Glutamatergic neuron (in vitro differentiated cells): ENCODE results near the gene SIK3. TPM values are rescaled to one million over a fixed set of nuclear protein-coding genes. Genes with fewer than 3 reads are reported as not detected.

Experiments
- DNase-seq: peaks from one replicate; pipeline ENCODE4 v3.0.0; 2022
- H3K27ac Mint-ChIP-seq: one replicate; pipeline ENCODE4 v1.8.0; 2020; ENCODE audit warnings: mild to moderate bottlenecking, mixed read lengths, inconsistent platforms; ENCODE audit not compliant: unreplicated experiment
- H3K27me3 Mint-ChIP-seq: one replicate; pipeline ENCODE4 v1.8.0; 2020; ENCODE audit warnings: mild to moderate bottlenecking, moderate library complexity, mixed read lengths, inconsistent platforms; ENCODE audit not compliant: unreplicated experiment
- H3K36me3 Mint-ChIP-seq: one replicate; pipeline ENCODE4 v1.8.0; 2020; ENCODE audit warnings: mild to moderate bottlenecking, mixed read lengths, inconsistent platforms; ENCODE audit not compliant: unreplicated experiment
- H3K4me1 Mint-ChIP-seq: one replicate; pipeline ENCODE4 v1.8.0; 2020; ENCODE audit warnings: mild to moderate bottlenecking, low read depth, mixed read lengths, inconsistent platforms; ENCODE audit not compliant: unreplicated experiment
- H3K4me3 Mint-ChIP-seq: one replicate; pipeline ENCODE4 v1.8.0; 2020; ENCODE audit warnings: mild to moderate bottlenecking, mixed read lengths, inconsistent platforms; ENCODE audit not compliant: unreplicated experiment
- H3K9me3 Mint-ChIP-seq: one replicate; pipeline ENCODE4 v1.8.0; 2020; ENCODE audit warnings: mild to moderate bottlenecking, moderate library complexity, mixed read lengths, inconsistent platforms; ENCODE audit not compliant: unreplicated experiment
- total RNA-seq: library from RNA; stranded (reverse); fragmentation: NEBNext Ultra II Directional; extraction: Animal tissue kit (Norgen Biotek cat#: 25700); gene quantifications from one replicate; pipeline ENCODE4 v1.2.1, GENCODE V29; 2021; ENCODE audit not compliant: unreplicated experiment
- TF ChIP-seq, protein P1 (sequence below): fragments of 200-600 bp; sonication (generic); IDR thresholded peaks from one replicate; pipeline ENCODE4 v1.5.0; 2021; ENCODE audit not compliant: partially characterized antibody, unreplicated experiment

Gene SIK3
- total RNA-seq, 1 donor from 2014 or later = 22.2 TPM

DNA sequence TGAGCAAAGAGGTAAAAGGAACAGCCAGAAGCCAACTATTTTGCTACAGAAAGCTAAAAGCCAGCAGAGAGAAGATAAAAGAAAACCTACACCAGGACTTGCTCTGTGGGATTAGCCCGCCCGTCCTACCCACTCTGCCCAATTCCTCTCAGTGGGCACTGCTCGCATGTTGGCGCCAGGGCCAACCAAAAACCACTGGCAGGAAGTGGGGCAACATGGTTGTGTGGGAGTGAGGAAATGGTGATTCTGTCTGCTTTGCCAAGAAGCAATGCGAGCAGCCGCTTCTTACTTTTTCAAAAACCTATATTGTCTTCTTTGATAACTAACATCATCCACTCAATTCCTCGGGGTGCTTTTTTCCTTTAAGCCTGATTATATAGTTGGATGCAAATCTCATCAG, 246.6 kb downstream of the SIK3 start:
- TF ChIP-seq, protein P1, sequence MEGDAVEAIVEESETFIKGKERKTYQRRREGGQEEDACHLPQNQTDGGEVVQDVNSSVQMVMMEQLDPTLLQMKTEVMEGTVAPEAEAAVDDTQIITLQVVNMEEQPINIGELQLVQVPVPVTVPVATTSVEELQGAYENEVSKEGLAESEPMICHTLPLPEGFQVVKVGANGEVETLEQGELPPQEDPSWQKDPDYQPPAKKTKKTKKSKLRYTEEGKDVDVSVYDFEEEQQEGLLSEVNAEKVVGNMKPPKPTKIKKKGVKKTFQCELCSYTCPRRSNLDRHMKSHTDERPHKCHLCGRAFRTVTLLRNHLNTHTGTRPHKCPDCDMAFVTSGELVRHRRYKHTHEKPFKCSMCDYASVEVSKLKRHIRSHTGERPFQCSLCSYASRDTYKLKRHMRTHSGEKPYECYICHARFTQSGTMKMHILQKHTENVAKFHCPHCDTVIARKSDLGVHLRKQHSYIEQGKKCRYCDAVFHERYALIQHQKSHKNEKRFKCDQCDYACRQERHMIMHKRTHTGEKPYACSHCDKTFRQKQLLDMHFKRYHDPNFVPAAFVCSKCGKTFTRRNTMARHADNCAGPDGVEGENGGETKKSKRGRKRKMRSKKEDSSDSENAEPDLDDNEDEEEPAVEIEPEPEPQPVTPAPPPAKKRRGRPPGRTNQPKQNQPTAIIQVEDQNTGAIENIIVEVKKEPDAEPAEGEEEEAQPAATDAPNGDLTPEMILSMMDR = no peak
- no peak for DNase-seq
- H3K27ac Mint-ChIP-seq = no peak overlapping the region
- H3K4me1 Mint-ChIP-seq = no peaks in the 10 kb centered on the region
- no peaks in the 10 kb centered on the region for H3K36me3 Mint-ChIP-seq
- peaks cover 3% of the 10 kb centered on the region for H3K27me3 Mint-ChIP-seq
- no peaks in the 10 kb centered on the region for H3K9me3 Mint-ChIP-seq
- H3K4me3 Mint-ChIP-seq = no peak overlapping the region

GRCh38 chr11:116849486-116849885, 248.7 kb downstream of the SIK3 start:
- H3K4me1 Mint-ChIP-seq = no peaks in the 10 kb centered on the region
- H3K27ac Mint-ChIP-seq = no peak overlapping the region
- H3K27me3 Mint-ChIP-seq = peaks cover 3% of the 10 kb centered on the region
- no peak overlapping the region for H3K4me3 Mint-ChIP-seq
- H3K9me3 Mint-ChIP-seq = no peaks in the 10 kb centered on the region
- TF ChIP-seq, protein P1 = no peak
- DNase-seq = no peak
- no peaks in the 10 kb centered on the region for H3K36me3 Mint-ChIP-seq

GRCh38 chr11:116849060-116849459, 249.2 kb downstream of the SIK3 start:
- H3K4me1 Mint-ChIP-seq = no peaks in the 10 kb centered on the region
- DNase-seq = no peak
- peaks cover 3% of the 10 kb centered on the region for H3K27me3 Mint-ChIP-seq
- no peaks in the 10 kb centered on the region for H3K9me3 Mint-ChIP-seq
- TF ChIP-seq, protein P1 = no peak
- H3K4me3 Mint-ChIP-seq = no peak overlapping the region
- no peaks in the 10 kb centered on the region for H3K36me3 Mint-ChIP-seq
- no peak overlapping the region for H3K27ac Mint-ChIP-seq

DNA sequence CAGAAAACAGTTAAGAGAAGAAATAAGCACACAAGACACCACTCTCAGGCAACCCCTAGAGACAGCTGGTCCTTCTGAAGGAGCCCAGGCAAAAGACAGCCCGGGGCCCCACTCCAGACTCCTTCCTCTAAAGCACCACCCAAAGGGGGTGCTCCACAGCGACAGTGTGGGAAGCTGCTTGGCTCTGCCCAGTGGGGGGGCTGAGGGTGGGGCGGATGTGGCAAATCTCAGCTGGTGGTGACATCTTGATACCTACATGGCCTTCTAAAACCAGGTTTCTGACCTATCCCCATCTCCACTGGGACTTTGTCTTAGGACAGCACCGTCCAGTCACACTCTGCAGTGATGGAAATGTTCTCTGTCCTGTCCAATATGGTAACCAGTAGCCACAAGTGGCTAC, 250.6 kb downstream of the SIK3 start:
- Mint-ChIP-seq H3K36me3 (no peaks in the 10 kb centered on the region), H3K4me3 (no peak overlapping the region), H3K9me3 (no peaks in the 10 kb centered on the region), H3K4me1 (no peaks in the 10 kb centered on the region), H3K27ac (no peak overlapping the region), H3K27me3 (peaks cover 3% of the 10 kb centered on the region)
- TF ChIP-seq, protein P1 = no peak
- DNase-seq = no peak

DNA sequence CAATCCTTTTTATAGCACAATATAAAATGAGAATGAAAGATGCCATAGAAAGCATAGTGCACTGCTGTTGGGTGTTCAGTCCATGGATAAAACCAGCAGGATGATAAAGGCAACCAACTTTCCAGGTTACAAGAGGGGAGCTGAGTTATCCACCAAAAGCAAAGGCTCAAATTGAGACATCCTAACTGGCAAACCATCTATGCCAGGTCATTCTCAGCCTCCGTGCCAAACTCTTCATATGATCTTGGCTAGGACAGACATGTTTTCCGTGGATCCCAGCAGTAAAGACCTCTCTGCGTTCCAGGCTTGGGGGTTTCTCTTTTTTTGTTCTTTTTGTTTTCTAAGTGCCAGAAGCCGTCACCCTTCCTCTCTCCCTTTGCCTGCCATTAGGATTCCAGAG, 253.5 kb downstream of the SIK3 start:
- H3K4me1 Mint-ChIP-seq = no peaks in the 10 kb centered on the region
- H3K36me3 Mint-ChIP-seq = no peaks in the 10 kb centered on the region

More for the DNA sequence above, 253.5 kb downstream of the SIK3 start:
- TF ChIP-seq, protein P1 = no peak
- no peak for DNase-seq
- Mint-ChIP-seq H3K9me3 (no peaks in the 10 kb centered on the region), H3K27me3 (peaks cover 3% of the 10 kb centered on the region), H3K4me3 (no peak overlapping the region), H3K27ac (no peak overlapping the region)
